GM18502 (cell line): Measurements from ENCODE around the gene PRKG1.
A peak's percentile ranks its signal among the peaks of the same experiment; 100 is the strongest.

Experiments
- ATAC-seq: cut with Tn5 transposase; IDR thresholded peaks from one replicate; pipeline ENCODE4 v1.9.1; 2021; ENCODE audit warnings: mild to moderate bottlenecking; ENCODE audit not compliant: unreplicated experiment, poor library complexity

The PRKG1 gene

DNA sequence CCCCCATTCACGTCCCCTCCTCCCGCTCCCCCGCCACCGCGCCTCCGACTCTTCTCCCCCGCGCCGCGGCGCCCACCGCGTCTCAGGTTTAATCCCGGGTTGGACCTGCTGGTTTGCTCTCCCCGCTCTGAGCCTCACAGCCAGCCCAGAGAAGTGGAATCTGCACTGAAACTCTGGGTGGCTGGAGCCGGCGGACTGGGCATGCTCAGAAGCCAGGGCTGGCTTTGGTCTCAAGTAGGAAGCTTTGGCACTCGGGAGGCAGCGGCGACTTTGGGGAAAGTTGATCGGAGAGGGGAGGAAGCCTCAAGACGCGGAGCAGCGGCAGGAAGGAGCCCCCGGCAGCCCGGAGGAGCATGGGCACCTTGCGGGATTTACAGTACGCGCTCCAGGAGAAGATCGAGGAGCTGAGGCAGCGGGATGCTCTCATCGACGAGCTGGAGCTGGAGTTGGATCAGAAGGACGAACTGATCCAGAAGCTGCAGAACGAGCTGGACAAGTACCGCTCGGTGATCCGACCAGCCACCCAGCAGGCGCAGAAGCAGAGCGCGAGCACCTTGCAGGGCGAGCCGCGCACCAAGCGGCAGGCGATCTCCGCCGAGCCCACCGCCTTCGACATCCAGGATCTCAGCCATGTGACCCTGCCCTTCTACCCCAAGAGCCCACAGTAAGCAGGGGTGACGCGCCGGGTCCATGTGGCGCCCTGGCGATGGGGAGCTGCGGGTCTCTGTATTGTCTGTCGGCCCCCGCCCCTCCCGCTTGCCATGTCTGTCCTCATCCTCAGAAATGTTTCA lies at the start of gene PRKG1:
Gene PRKG1, plus strand, starts transcription at position 250 of the 791 bp plus-strand sequence.
- ATAC-seq: peak; percentile 42

DNA sequence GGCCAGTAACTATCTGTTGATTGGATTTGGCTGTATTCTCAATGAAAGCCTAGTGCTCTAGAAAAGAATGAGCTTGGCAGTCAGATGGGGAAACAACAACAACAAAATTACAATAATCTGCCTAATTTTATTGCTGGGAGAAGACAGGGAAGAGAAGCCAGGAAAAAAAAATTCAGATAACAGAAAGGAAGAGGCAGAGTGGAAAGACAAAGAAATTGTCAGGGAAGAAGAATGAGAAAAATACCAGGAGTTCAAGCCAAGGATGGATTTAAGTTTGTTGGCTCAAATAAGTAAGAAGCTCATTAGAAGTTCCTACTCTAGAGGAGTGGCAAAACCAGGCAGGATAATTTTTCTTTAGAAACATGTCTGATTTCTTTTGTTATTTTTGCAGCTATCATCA lies 45.9 kb upstream of the PRKG1 start:
- no peak for ATAC-seq

DNA sequence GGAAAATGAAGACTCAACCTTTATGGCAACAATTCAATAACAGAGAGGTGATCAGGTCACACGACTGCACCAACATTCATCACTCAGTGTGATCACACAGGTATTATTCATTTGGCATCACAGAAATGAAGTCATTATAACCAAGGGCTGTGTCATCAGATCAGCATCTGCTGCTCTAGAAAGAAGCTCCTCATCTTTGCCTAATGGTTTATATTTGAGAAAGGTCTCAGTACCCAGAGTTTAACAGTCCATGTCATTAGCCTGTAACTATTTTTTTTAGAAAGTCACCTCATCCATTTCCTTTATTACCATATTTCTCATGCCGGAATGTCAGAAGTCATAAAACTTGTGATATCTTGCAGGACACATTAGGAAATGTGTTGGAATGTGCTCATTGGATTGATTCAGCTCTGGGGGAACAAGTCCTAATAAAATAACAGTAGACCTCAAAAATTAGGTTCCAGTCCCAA lies 45.1 kb upstream of the PRKG1 start:
- no peak for ATAC-seq

DNA sequence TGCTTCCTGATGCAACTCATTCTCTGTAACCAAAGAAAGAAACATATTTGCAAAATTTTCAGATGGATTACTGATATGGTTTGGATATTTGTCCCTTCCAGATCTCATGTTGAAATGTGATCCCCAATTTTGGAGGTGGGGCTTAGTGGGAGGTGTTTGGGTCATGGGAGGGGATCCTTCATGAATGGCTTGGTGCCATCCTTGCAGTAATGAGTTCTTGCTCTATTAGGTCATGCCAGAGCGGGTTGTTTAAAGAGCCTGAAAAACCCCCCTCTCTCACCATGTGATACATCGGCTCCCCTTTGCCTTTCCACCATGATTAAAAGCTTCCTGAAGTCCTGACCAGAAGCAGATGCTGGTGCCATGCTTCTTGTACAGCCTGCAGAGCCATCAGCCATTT lies 43.8 kb upstream of the PRKG1 start:
- no peak for ATAC-seq

DNA sequence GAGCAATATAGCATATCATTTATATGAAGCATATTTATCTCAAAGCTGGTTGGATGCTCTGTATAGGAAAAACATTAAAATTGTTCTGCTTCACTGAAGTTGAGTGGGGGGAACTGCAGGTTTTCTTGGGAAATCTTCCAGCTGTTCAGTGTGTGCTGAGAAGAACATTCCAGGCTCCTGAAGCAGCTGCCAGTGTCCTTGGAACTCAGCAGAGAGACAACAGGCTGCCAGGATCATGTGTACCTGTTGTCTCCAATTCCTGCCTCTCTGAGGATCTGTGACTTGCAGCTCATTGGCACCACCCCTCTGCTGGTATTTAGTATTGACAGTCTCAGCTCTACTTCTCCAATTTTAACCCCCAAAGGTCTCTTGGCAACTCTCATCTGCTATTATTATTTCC lies 42.3 kb upstream of the PRKG1 start:
- ATAC-seq: no peak

DNA sequence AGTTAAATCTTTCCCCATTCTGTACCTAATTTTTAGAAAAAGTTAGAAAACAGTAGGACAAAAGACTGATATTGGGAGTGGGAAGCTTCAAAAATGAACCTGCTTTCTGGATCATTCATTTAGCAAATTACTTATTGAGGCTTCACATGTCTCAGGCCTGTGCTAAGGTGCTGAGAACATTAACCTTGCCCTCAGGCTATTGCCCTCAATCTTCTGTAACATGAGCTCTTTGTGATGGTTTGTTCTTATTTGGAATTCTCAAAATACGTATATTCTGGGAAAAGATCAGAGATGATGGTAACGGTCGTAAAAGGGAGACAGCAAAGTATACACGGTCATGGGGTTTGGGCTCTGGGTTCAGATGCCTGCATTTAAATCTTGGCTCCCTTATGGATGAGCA lies 39.5 kb upstream of the PRKG1 start:
- no peak for ATAC-seq

DNA sequence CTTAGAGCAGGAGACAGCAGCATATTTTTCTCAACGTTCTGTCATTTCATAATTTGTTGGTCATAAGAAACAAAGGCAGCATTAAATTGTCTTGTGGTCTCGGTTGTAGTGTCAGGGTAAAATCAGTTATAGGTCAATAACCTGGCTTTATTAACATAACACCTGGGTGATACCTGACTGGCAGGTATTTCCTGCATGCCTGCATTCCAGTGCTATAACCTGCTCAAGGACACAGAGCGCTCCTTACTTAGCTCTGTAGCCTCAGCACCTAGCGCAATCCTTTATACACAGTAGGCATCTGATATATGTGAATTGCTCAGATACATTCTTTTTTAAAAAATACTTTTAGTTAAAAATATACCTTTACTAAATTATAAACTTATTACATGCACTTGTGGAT lies 38.9 kb upstream of the PRKG1 start:
- no peak for ATAC-seq

DNA sequence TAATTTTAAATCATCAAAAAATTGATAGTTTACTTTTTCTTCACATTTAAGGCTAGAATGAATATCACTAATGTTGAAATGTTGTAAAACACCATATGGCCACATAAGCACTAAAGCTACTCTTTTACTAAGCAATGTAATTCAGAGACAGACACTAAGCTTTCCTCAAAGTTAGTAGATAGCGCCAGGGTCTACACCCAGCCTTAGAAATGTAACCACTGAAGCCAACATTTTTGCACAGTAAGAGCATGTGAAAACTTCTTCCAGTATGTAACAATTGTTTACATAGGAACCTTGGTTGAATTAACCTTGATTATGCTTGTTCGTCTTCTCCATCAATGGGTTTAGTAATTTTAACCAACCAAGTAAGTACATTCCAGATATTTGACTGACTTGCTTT lies 28.4 kb upstream of the PRKG1 start:
- ATAC-seq: no peak

DNA sequence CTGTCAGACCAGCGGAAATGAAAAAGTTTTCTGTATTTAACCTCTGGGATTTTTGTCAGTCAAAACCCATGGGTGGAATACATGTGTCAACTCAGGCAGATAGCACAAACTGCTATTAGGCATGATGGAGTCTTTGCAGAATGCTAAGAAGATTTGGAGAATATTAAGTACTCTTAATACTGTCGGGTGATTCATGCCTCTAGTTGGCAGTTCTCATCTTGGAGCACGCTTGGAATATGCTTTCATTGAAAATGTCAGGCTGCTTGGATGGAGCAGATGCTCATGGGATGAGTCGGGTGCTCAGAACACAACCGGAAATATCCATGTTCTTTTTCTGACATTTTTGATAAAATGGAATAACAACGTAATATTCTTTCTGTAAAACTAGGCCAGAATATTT lies 27.6 kb upstream of the PRKG1 start:
- ATAC-seq: no peak

DNA sequence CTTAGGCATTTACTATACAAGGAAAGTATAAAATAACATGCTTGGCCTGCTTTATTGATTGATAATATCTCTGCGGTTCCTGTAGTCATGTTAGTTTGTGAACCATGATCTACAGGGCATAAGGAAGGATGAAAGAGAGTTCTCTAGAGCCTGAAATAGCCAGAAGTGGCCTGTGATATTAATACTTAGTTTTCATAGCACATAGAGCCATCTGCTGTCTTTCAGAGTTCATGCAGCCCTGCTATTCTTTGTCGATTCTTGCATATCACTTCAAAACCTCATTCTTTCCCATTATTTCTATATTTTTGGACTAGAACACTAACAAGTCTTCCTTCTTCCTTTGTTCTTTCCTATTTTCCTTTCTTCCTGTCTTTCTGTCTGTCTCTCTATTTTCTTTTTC lies 26.4 kb upstream of the PRKG1 start:
- no peak for ATAC-seq

DNA sequence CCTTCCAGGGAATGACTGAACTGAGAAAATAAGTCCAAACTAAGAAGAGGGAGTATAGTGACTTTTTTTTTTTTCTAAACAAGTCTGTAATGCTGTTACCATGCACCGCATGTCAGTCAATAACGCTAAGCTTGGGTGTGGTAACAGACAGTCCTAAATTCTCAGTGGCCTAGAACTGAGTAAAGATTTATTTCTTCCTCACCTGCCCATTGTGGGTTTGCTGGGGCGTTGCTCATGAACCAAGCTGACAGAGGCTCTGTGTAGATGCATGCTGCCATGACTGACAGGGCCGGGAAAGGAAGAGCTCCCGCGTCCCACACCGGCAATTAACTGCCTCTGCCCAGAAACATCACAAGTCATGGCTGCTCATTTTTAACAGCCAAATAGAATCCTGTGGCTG lies 25.5 kb upstream of the PRKG1 start:
- no peak for ATAC-seq

DNA sequence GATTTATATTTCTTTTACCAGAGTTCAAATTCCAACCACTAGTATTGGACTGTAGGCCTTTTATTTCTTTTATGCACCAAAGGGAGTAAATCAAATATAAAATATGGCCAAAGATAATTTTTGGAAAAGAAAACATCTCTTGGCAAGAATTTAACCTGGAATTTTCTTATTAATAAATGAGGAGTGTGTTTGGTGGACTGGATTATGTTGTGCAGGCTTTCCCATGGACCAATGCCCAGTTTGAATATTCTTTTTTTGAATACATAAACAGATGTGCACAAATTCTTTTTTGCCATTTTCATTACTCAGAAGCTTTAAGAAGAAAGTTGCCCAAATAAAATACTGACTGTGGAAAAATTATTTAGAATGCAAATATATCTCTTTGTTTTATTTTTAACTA lies 22.1 kb upstream of the PRKG1 start:
- ATAC-seq: no peak

DNA sequence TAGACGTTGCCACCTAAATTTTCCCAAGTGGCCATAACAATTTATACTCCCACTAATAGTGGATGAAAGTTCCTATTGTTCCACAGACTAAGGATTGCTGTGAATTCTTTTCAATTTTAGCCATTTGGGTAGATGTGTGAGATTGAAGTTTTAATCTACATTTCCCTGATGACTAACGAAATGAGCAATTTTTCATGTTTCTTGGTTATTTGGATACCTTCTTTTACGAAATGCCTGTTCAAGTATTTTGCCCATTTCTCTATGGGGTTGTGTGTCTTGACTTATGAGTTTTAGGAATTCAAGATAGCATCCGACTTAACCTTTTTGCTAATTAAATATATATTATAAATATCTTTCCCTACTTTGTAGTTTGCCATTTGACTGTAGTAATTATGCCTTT lies 16.4 kb upstream of the PRKG1 start:
- ATAC-seq: no peak

DNA sequence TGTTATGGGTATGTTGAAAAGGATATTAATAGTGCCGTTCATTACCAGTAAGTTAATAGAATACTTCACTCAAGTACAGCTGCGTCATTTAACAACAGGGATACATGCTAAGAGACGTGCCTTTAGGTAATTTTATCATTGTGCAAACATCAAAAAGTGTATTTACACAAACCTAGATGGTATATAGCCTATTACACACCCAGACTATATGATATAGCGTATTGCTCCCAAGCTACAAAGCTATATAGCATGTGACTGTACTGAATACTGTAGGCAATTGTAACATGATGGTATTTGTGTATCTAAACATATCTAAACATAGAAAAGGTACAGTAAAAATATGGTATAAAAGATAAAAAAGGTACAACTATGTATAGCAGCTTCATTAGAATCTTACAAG lies 11.1 kb upstream of the PRKG1 start:
- ATAC-seq: no peak

DNA sequence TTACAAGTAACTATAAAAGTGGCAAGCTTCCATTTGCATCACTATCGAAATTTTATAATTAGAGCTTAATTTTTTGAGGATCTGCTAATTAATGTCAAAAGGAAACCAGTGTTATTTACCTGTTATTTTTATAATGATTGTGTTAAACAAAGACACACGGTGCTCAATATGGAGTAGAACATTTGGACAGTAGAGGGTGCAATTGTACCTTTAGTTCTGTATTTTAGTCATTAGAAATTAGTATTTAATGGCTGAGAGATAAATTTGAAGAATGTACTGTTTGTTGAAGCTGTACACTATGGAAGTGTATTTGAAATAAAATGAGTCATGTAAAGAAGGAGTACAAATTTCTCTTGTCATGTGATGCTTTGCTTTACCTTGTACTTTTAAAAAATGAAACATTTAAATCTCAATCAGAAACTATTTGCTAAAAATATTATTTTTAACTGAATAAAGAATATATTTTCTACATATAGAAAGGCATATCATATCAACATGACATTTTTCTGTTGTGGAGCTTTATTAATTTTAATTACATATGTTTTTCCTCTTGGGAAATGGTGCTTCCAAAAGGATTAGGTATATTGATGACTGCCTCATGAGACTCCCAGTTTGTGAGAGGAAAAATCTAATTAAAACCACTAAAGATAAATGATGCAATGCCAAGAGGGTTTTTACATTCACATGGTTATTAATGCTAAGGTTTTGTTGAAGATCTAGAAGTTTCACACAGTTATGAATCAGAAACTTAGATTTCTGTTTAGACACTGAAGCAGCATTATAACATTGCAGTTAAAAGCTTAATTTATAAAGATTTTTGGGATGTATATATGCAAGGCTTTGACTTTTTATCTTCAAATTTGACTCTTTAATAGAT lies 10.4 kb upstream of the PRKG1 start:
- ATAC-seq: no peak

DNA sequence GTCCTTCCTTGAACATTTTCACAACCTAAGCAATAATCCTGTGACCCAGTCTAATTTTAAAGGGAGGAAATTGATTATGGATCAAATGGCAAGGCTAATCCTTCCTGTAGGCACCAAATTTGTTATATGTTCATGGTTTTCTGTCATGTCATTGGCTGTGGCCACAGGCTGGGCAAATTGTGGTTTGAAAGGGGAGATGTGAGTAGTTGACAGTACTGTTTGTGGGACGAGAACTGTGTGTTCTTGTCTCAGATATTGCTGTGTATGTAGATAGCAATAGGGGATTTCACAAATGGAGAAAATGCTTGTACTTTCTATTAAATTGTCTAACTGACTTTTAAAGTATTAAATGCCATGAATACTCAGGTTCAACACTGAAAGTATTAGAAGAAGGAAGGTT lies 8.1 kb upstream of the PRKG1 start:
- ATAC-seq: no peak

DNA sequence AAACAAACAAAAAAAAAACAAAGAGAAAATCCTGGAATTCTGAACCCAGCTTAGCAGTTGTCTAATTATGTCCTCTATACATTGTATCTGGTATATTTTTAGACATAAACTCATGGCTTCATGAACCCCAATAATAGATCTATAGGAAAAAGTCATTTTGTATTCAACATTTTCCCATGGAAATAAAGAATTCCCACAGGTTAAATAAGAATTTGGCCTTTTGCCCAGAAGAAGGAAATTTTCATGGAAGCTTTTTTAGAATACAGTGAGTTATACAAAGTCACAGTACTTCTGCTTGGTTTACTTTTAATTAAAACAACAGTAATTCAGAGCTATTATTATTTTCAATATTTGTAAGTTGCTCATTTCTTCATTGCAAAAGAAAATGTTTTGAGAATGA lies 2.1 kb upstream of the PRKG1 start:
- no peak for ATAC-seq

DNA sequence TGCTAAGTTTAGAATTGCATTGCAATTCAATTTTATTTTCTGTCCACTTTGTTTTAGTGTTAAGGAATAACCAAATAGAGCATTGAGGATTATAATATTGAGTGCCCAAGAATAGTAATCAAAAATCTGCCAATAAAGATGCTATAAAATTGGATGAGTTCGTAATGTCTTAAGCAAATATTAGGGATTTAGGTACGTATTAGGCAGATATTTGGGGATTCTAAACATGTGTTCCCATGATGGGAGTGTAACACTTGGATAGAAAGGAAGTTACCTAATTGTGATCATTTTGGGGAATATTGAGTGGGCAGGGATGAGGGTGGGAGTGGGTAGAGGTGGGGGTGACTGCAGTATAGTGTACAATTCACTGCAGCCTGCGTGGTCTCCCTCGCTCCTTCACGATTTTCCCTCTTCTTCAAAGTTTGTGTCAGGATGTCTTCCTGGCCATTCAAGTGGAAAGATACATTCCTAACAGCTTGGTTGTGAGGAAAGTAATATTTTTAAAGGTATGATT lies 1.3 kb upstream of the PRKG1 start:
- ATAC-seq: no peak

DNA sequence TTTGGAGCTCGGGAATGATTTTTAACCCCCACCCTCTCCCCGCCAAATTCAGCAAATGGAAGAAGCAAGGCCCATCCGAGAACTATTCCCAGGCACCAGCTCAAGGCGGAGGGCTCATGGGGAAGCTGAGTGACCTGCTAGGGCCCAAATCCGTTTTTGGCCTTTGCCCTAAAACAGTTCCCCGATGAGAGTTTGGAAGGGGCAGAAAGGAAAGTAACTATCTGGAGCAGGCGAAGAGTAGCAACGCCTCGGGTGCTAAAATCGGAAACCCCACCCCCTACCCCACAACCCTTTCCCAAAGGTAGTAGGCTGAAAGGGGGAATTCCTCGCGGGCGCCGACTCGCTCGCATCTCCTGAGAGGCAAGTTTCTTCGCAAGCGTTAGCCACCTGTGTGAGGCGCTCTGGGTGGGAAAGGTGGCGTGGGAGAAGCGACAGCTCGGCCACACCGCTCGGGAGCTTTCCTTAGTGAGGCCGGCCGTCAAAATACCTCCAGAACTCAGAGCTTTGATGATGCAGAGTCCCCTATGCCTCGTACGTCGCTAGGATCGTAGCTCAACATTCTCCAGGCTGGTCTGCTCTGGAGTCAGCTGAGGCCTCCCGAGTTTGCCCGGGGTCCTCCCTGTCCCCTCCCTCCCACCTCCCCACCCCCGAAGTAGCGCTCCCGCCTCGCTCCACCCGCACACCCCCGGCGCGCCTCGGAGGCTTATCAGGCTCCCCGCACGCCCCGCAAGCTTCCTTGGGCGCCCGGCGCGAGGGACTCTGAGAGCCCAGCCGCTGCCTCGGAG lies 642 bp upstream of the PRKG1 start:
- peak; percentile 20 for ATAC-seq

DNA sequence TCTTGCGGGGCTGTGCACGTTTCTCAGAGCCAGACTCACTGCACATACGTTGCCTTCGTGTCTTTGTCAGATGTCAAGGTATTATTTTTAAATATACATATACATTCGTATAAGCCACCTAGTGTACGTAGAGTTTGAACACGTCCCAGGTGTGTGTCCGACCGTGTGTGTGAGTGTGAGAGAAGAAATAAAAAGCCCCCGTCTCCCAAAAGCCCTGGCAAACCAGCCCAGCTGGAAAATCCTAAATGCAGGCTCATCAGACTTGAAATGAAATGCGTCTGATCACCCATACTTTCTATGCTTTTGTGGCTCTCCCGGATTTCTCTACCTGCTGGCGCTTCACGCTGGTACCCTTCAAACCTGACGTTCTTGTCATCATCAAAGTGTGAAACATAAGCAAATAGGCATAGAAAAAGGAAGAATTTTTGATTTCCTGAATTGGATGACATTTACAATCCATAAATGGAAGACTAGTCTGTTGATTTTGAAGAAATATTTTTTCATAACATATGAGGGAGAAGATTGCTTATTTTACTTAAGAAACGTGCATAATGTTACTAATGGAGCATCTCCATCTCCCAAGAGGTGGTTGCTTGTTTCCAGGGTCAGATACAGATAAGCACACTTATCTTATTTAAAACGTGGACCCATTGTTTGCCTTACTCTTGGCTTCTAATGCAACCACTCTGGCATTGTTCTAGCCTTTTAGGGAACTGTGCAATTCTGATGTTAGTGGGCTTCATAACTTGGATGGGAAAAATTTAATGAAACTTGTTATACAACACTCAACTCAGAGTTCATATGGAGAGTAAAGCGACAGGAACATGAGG lies 971 bp downstream of the PRKG1 start:
- no peak for ATAC-seq
